T-helper 22 cell (primary cell): Measurements from ENCODE around the gene GHR.

ENCODE experiments used
- DNase-seq: peaks from one replicate; pipeline ENCODE4 v3.0.0-alpha.2; 2020; ENCODE audit warnings: low read depth

The GHR gene

DNA sequence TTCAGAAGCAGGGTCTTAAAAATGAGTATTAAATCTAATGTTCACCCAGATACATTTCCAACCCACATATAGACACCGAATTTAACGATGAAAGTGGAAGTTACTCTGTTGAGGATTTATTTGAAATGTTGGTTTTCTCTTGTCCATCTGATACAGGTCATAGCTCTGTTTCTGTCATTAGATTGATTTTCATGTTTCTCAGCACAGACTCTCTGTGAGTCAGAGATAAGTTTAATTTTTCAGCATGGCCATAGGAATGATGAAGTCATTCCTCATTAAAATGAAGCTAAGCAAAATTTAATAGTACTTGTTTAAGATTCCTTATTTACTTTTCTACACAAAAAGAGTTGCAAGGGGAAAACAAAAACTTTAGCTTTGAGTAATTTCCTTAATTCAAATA is 38.8 kb downstream of the GHR start:
- DNase-seq: no peak

DNA sequence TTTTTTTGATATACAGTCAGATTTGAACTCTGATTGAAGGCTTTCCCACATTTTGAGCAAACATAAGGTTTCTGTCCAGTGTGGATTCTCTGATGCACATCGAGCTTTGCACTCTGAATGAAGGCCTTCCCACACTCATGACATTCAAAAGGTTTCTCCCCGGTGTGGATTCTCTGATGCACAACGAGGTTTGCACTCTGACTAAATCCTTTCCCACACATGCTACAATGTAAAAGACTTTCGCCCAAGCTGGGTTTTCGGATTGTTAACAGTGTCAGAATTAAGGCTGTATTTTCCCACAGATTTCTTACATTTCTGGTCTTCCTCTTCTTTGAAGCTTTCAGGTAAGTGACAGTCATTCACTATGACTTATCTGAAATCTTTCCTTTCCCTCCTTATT is 44.3 kb downstream of the GHR start:
- DNase-seq: no peak

DNA sequence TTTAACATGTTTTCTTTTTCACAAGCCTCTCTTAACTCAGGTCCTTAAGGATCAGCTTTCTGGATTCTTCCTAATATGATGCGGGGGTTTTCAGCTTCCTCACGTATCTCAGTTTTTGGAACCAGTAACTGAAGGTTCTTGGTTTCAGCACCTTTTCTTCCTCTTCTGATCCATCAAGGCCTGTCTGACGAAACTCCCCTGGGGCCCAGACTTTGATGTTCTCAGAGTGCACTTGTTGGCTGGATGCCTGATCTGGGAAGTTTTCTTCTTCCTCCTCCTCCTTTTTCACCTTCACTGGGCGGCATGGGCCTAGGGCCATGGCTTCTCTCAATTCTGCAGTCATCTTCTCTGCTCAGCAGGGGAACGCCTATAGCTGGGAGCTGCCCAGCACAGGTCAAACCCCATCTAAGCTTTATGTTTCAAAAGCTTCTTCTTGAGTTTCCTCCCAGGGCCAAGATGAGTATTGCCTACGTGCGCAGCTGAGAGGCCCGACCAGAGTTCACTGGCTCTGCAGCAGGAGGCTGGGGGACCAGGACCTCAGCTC is 44.8 kb downstream of the GHR start:
- DNase-seq: no peak

DNA sequence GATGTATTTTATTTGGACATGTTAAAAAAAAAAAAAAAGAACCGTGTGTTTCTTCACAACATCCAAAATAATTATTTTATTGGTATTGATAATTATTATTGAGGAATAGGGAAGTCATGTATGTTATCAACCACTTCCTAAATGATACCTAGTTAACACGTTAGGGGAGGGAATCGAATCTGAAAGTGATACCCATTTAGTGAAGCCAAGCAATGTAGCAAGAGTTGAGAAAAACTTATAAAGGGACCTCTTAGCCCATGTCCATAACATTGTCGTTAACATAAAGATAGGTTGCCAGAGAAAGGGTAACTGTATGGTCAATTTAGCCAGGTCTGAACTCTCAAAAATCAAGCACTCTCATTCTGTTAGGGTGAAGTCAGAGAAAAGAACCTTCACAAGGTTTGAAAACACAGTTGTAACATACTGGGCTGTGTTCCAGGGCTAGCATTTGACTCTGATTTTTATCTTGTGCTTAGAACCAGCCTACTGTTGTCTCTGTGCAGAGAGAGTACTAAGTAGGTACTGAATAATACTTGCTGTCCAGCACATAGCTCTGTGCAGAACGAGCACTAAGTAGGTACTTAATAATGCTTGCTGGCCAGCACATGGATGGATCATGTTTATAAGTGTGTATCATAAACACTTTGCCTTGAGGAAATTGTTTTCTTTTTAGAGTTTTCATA is 60.4 kb downstream of the GHR start:
- no peak for DNase-seq

DNA sequence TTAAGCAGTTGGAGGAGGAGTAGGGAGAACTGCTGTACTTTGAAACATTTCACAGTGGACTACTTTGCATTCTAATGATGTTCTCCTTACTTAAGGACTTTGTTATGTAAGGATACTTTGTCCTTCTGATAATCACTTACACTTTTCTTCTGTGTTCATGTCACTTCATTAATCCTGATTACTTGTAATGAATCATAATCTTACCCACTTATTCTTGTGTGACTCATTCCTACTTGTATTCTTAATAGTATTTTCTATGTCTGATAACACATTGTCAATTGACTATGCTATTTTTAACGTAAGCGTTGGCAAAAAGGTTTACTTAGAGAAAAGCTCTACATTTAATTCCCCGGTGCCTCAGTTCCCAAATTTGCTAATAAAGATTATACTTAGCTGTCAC is 63.8 kb downstream of the GHR start:
- no peak for DNase-seq

DNA sequence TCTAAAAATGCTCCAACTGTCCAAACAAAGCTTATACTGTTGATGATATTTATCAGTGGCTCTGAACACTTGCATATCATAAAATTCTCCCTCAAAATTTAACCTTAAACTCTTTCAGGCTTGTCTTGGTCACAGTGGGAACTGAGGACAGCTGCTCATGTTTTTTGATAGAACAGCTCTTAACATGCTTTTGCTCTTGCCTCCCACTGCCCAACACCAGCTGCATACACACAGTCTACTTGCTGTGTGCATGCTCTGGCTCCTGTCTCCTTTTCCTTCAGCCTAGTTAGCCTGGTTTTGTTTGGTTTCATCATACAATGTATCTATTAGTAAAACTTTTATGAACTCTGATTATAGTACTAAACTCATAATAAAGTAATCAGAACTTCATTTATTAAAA is 64.6 kb downstream of the GHR start:
- no peak for DNase-seq

DNA sequence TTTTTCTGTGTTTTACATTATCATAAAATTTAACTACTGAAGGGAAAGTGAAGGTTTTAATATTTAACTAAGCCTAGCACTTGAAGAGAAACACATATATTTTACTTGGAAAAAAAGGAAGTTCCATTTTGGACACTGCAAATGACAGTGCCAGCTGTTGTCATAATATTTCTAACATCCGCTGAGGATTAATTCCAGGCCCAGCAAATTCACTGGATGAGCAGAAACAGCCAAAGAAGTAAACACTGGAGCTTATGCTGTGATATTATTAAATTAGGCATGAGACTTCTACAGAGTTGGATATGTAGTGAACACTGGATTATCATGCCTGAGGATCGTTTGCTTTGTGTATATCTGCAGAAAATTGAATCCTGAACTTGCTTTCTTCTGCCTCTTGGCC is 67.6 kb downstream of the GHR start:
- DNase-seq: no peak

DNA sequence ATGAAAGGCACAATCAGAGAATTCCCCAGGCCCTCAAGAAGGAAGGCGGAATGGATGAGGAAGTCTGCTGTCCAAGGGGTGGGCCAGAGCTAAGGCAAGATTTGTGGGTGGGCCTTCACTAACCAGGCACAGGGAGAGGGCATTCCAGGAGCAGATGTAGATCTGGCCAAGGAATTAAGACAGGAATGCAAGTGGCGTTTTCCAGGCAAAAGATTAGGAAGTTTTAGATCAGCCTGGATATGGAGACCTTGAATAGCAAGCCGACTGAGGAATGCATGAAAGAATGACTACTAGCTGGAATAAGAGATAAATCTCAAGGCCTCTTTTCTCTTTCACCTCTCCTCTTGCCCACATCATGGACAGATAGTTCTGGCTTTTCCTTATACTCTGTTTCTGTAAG is 68.5 kb downstream of the GHR start:
- DNase-seq: no peak

DNA sequence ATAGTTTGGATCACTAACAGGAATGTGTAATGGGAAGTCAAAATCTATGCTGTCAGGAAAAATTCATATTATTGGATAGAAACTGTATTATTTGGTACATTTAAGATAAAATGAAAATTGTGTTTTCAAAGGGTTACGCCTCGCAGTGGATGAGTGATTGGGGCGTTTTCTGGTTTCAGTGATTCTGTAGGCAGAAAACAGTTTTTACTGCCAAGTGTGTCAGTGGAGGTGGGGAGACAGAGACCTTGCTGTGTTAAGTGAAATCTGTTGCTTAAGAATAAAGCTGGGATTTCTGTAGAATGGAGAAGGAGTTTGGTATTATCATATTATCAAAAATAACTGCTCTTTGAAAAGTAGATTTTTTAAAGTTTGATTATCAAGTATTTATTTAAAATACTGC is 69.7 kb downstream of the GHR start:
- no peak for DNase-seq

DNA sequence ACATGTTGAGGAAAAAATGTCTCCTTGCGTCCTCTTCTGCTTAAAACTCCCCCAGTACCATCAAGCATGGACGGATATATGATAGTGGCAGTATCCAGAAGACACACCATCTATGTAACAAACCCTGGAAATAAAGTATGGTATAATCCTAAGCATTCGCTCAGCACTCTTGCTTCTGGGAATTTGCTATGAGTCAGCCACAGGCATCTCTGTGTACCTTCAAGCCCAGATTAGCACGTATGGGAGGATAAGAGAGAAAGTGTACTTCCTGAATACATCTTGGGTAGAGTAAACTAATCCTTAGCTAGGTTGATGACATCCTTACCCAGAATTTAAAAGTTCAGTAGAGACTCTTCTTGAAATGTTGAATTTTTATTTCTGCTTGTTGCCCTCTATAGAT is 71.2 kb downstream of the GHR start:
- DNase-seq: no peak

DNA sequence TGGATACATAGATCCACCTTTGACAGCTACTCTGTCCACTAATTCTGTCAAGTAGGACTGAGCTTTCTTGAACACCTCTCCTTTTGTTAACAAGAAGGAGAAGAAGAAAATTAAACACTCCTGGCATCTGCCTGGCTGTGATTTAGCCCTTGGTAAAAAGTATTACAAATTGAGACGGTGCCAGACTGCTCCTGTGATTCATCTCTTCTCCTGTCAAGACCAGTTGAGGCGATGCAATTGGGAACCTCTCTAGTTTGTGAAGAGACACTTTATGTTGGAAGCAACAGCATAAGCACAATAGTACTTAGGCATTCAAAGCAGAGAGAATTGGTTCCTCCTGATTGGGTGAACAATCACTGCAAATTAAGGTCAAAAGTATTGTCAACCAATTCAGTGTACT is 72.7 kb downstream of the GHR start:
- no peak for DNase-seq

DNA sequence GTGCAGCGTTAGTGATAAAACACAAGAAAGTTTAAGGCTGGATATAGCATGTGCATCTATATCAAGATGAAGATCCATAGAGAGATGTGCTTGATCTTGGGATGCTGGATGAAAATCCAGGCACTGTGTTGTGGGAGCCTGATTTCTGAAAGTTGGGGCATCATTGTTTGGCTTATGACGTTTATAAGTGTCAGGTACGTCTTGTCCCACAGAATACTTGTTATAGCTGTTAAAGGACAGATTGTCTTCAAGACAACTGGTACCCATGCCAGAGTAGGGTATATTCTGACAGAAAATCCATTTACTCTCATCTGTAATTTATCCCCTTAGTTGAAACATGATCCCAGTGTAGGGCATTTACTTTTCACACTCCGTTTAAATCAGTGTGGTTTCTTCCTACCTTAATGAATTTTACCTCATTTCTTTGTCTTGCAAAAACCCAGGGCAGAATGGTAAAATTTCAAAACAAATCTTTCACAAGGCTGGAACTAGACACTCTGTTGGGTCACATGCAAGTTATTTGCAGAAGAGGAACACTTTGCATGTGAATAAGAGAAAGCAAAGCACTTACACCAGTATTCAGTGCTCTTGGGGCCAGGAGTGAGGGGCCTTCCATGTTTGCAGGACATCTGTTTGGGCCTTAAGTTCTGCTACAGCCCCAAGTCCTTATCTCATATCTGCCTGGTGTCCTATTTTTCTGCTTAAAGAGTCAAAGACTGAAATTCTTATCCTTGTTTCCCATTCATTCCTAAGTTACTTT is 73.3 kb downstream of the GHR start:
- no peak for DNase-seq

DNA sequence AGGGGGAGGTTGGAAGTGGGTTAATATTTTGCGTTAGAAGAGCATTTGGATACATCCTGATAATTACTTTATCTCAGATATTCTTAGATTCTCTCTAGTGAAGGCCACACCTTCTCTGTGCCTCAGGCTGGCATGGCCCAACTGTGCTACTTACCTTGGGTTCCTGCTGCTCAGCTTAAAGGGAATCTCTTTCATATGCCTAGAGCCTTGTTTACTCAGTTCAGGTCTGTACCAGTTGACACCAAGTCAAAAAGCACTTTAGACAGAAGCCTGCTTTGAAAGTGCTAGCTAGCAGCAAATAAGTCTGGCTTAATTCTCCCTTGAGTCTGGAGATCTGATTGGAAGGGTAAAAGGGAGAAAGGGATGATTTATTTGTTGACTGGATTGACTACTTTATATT is 74.8 kb downstream of the GHR start:
- no peak for DNase-seq

DNA sequence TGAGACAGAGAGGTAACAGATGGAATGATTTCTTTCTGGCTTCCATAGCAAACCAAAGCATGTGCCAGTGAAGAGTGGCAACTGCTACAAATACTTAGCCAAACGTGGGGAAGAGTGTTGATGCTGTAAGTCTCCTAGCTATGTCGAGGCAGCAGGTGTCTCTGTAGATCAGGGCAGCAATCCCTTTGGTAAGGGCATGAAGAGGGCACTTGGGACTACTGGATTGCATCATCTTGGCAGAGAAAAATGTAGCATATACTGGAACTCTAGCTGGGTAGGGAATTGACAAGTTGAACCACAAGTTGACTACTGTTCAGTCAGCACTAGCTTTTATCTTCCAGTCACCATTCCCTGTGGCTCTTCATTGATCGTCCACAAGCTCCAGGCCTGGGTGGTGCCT is 75.8 kb downstream of the GHR start:
- no peak for DNase-seq

DNA sequence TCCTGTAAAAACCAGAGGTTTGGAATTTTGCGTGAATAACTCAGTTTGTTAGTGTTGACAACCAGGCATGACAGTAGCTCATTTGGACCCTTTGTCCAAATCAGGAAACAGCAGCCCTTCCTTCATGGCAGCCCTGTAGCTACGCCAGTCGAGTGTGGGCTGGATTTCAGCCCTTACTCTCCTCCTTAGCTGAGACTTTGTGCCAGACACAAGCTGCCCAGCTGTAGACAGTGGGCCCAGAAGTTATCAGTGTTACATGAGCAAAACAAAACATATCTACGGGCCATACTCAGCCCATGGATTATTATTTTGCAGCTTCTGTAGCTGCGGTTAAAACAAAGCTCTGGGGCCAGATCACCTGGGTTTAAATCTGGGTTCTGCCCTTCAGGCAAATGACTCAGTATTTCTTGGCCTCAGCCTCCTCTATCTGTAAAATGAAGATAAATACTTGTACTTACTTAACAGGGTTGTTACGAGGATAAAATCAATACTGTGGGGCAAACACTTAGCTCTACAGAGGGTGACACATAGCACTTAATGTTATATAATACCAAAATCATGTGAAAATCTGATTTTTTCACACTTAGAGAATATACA is 76.9 kb downstream of the GHR start:
- no peak for DNase-seq

DNA sequence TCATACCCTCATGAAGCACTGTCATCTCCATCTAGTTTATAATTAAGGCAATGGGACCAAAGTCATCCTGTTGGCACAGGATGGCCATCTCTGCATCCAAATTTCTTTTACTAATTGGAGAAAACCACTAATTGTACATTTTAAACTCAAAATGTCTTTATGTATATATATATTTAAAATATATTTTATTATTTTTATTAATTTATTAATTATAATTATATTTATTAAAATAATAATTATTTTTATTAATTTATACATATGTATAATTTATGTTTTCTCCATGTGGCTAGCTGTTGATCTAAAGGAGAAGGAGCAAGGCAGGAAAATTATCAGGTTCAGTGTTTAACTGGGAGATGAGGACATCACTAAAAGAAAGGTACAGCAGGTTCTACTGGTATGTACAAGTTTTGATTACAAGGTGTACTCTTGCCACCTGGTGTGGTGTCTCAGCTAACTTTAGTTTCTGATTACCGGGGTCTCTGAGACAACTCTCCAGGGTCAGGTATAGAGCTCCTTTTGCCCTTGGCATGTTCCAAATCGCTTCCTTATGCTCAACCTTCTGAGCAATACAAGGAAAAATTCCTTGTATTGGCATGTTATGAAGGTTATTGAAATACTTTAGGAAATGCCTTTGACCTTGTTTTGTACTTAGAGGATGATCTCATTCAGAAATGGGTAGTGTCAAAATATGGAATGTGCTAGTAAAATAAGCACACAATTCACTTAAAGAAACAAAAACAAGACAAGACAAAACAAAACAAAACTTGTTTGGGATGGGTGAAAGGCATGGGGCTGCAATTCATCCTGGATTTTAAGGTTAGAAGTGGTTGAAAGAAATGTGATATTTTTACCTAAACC is 79.6 kb downstream of the GHR start:
- no peak for DNase-seq

DNA sequence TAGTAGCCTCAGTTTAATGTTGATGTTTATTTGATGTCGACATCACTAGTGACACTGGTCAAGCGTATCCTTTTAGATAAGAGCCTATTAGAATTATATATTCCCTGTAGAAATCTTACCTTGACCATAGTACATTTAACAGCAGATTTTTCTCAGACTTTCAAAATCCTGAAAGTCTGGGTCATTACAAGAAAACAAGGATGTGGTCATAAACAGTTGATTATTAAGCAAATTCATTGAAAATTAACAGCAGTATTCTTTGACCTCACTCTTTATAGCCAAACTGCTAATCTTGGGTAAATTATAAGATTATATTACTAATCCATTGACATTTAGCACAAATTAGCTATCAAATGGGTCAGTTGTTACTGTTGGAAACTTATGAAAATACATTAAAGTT is 83.4 kb downstream of the GHR start:
- DNase-seq: no peak

DNA sequence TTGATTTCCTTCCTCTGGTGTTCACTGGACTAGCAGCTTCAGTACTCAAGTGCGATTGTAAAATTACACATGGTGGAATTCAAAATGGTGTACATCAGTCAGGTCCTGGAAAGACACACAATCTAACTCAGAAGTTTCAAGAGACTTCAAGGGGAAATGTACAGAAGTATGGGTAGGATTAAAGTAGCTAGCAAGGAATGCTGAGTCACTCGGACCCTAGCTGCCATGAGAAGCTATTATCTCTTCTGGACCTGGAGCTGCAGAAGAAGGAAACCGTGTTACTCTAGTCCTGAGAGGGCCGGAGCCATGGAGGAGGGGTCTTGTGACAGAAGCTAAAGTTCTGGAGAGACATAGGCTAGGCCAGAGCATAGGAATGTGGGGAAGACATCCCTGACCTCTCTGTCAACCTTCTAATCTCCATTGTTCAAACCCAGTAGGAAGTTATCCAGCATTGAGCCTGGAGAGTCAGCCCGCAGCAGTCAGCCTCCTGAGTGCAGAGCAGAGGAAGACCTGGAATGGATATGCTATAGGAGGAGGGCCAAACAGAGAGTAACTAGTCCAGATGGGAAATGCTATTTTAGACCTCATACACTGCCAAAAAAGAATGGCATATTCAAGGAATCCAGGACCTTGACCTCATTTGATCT is 84.3 kb downstream of the GHR start:
- DNase-seq: no peak

DNA sequence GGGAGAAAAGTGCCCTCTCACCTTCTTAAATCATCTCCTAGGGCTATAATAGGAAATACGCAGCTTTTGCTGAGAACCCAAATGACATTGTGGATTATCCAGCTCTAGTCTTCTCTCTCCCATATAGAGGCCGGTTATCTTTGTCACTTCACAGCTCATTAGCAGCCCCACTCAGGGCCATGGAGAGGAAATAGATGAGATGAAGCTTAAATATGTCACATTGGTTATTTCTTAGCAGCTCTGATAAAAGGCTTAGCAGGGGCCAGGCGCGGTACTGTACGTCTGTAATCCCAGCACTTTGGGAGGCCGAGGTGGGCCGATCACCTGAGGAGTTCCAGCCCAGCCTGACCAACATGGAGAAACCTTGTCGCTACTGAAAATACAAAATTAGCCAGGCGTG is 90.0 kb downstream of the GHR start:
- DNase-seq: no peak

DNA sequence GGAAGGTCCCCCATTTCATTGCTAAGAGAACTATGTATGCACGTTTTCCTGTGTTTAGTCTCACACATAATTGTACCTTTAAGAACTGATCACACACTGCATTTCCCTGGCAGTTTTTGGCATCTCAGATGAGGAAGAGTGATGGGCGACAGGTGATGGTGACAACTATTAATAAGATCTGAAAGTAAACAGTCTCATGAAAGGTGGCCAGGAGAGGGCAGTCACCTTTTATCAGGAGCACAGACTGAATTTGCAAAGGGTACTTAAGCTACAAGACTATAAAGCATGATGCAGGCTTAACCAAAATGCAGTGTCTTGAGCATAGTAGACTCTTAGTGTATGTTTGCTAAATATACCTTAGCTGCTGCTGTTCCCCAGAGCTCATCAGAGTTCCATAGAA is 91.5 kb downstream of the GHR start:
- DNase-seq: no peak

DNA sequence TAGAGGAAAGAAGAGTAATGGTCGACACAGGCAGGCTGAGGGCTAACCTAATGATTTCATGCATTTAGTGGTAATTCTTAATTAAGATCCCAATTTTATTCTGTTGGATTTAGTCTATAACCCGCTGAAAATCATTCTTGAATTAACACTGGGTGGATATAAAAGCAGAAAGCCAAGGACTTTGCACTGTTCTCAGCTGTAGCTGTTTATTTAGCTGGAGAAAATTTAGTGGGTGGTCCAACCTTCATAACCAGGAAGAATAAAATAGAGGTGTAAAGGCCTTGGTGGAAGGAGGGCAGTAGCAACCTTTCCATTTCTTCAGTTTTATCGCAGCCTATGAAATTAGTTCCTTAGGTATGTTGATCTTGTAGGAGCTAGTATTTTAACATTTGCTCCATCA is 92.3 kb downstream of the GHR start:
- no peak for DNase-seq
